AG09309 (cell line): Measurements from ENCODE around the gene BTF3L4.
"Not testable (repeated sequence)": the region's sequence is repeated elsewhere in the genome, so short reads cannot be mapped to it uniquely, and the experiment has no call there.

Experiments
- DNase-seq: peaks from one replicate; pipeline ENCODE4 v3.0.0-alpha.2; 2010; ENCODE audit warnings: low read depth
- H3K4me3 ChIP-seq: 2 replicates; pipeline ENCODE4 v1.5.1; 2011; ENCODE audit warnings: mild to moderate bottlenecking, low read depth, low read length, moderate library complexity; ENCODE audit not compliant: control insufficient read depth
- TF ChIP-seq, protein P1 (sequence below): IDR thresholded peaks from 2 replicates; pipeline ENCODE4 v1.5.1; 2011; ENCODE audit warnings: mild to moderate bottlenecking, low read depth, low read length, inconsistent platforms; ENCODE audit not compliant: insufficient read depth, control insufficient read depth; ENCODE audit errors: missing control alignments

The BTF3L4 gene

GRCh38 chr1:52056163-52056936 lies at the start of gene BTF3L4:
Gene BTF3L4, plus strand, starts transcription at chr1:52056295. Its CDS starts 3,553 bp downstream, at chr1:52059848.
- no peak for DNase-seq
- TF ChIP-seq, protein P1, sequence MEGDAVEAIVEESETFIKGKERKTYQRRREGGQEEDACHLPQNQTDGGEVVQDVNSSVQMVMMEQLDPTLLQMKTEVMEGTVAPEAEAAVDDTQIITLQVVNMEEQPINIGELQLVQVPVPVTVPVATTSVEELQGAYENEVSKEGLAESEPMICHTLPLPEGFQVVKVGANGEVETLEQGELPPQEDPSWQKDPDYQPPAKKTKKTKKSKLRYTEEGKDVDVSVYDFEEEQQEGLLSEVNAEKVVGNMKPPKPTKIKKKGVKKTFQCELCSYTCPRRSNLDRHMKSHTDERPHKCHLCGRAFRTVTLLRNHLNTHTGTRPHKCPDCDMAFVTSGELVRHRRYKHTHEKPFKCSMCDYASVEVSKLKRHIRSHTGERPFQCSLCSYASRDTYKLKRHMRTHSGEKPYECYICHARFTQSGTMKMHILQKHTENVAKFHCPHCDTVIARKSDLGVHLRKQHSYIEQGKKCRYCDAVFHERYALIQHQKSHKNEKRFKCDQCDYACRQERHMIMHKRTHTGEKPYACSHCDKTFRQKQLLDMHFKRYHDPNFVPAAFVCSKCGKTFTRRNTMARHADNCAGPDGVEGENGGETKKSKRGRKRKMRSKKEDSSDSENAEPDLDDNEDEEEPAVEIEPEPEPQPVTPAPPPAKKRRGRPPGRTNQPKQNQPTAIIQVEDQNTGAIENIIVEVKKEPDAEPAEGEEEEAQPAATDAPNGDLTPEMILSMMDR: no peak

GRCh38 chr1:52007215-52008002 lies 48.7 kb upstream of the BTF3L4 start:
- TF ChIP-seq, protein P1: no peak
- DNase-seq: no peak
- no peak overlapping the region for H3K4me3 ChIP-seq

More at GRCh38 chr1:52056163-52056936, at the start of gene BTF3L4:
- peak within 1 kb of the TSS; percentile 89 for H3K4me3 ChIP-seq

DNA sequence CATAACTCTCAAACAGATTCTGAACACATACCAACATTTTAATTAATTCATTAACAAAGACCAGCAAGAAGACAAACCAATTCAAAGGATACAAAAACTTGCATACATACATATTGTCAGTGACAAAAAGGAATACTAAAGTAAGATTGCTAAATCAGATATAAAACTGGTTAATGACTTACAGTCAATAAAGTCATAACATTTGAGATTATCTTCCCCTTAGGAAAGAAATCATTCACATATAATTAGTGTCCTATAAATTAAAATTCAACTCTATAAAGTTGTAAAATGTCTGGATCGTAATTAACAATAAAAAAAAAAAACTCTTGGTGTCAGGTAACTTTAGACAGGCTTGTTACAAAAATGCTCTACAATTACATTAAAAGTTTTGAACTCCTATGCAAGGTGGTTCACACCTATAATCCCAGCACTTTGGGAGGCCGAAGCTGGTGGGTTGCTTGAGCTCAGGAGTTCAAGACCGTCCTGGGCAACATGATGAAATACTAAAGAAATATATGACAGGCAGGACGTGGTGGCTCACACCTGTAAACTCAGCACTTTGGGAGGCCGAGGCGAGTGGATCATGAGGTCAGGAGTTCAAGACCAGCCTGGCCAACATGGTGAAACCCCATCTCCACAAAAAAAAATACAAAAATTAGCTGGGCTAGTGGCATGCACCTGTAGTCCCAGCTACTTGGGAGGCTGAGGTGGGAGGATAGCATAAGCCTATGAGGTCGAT lies 47.9 kb upstream of the BTF3L4 start:
- DNase-seq: no peak
- TF ChIP-seq, protein P1: no peak
- no peak overlapping the region for H3K4me3 ChIP-seq

DNA sequence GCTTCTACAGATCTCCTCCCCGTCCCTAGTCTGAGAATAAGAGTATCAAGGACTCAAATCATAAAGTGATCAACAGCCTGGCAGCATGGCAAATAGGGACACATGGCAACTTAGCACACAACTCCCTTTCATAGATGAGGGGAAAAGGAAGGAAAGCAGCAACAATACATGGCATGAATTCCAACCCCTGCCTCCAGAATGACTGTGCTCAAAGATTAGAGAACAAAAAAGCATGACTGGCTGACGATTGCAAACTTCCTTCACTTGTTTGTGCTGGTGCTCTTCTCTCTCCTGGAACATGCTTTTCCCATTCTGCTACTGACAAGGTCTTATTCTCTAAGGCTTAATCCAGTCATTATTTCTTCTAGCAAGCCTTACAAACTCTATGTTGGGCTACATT lies 34.0 kb upstream of the BTF3L4 start:
- TF ChIP-seq, protein P1: no peak
- DNase-seq: no peak
- H3K4me3 ChIP-seq: no peak overlapping the region

- TF ChIP-seq, protein P1: no peak
- DNase-seq: no peak
- H3K4me3 ChIP-seq: no peak overlapping the region
Observed at GRCh38 chr1:52026278-52026677, 29.8 kb upstream of the BTF3L4 start.

DNA sequence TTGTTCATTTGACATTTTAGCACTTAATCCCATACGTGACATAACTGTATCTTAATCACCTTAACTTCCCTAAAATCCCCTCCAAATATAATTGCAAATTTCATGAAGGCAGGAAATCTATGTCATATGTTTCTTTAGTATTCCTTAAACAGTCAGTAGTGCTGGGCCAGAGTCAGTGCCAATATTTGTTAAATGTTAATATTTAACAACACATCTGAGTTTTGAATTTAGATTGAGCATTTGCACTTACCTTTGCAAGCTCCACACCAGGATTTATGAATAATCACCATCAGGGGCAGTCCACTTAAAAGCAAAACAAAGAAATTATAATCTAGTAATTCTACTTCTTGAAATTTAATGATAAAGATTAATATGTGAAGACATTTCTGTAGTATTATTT lies 27.8 kb upstream of the BTF3L4 start:
- DNase-seq: no peak
- TF ChIP-seq, protein P1: no peak
- no peak overlapping the region for H3K4me3 ChIP-seq

DNA sequence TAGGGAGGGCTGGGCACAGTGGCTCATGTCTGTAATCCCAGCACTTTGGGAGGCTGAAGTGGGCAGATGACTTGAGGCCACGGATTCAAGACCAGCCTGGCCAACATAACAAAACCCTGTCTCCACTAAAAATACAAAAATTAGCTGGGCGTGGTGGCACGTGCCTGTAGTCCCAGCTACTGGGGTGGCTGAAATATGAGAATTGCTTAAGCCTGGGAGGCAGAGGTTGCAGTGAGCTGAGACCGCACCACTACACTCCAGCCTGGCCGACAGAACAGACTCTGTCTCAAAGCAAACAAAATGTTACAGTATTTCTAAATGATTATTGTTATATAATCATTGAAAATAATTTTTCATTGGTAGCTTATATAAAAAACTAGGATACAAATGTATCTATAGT lies 27.3 kb upstream of the BTF3L4 start:
- H3K4me3 ChIP-seq, DNase-seq: not testable (repeated sequence)
